SK-N-SH (cell line): ENCODE data around the gene FRMPD4.

Source experiments
- CTCF ChIP-seq: fragments of 200-600 bp; sonication (generic); IDR thresholded peaks from 2 replicates; pipeline ENCODE4 v1.6.1; 2017; ENCODE audit warnings: antibody characterized with exemption, mild to moderate bottlenecking, moderate library complexity
- ELF1 ChIP-seq: IDR thresholded peaks from 2 replicates; pipeline ENCODE4 v1.4.0; 2012
- EP300 ChIP-seq, 2 experiments: IDR thresholded peaks; 2 replicates each; pipeline versions ENCODE4 v1.4.0 to v1.6.1; 2012; ENCODE audit warnings: borderline replicate concordance in 1 of 2, low read depth in 1 of 2, low read length in 1 of 2
- GABPA ChIP-seq: IDR thresholded peaks from 2 replicates; pipeline ENCODE4 v1.4.0; 2012; ENCODE audit warnings: low read depth, mild to moderate bottlenecking
- GATA2 ChIP-seq: sonication (generic); formaldehyde crosslinking; IDR thresholded peaks from 2 replicates; pipeline ENCODE4 v1.5.0; 2020; ENCODE audit warnings: mild to moderate bottlenecking, missing genetic modification reagents
- MAX ChIP-seq: IDR thresholded peaks from 2 replicates; pipeline ENCODE4 v1.4.0; 2012; ENCODE audit warnings: low read depth
- MXI1 ChIP-seq: IDR thresholded peaks from 2 replicates; pipeline ENCODE4 v1.6.1; 2012; ENCODE audit warnings: mild to moderate bottlenecking, low read depth, low read length, improper control_type of control experiment
- NRF1 ChIP-seq: IDR thresholded peaks from 2 replicates; pipeline ENCODE4 v1.6.1; 2012; ENCODE audit warnings: low read depth, mild to moderate bottlenecking, low read length
- PBX3 ChIP-seq: IDR thresholded peaks from 2 replicates; pipeline ENCODE4; 2012
- POLR2AphosphoS5 ChIP-seq: IDR thresholded peaks from 2 replicates; pipeline ENCODE4 v1.6.1; 2012; ENCODE audit warnings: low read depth, low read length
- RCOR1 ChIP-seq: fragments of 150-350 bp; IDR thresholded peaks from 2 replicates; pipeline ENCODE4 v1.6.1; 2017; ENCODE audit warnings: antibody characterized with exemption, low read length
- RFX5 ChIP-seq: IDR thresholded peaks from 2 replicates; pipeline ENCODE4 v1.6.1; 2012; ENCODE audit warnings: mild to moderate bottlenecking, improper control_type of control experiment, low read length
- YY1 ChIP-seq: IDR thresholded peaks from 2 replicates; pipeline ENCODE4 v1.4.0; 2012; ENCODE audit warnings: low read depth, mild to moderate bottlenecking

GRCh38 chrX:12282991-12283390 lies 144.7 kb downstream of the FRMPD4 start:
- no peak for TF ChIP-seq PBX3
- TF ChIP-seq GATA2 (CRISPR knock-in tag), result no peak
- TF ChIP-seq CTCF, result no peak
- no peak for TF ChIP-seq POLR2AphosphoS5
- no peak for TF ChIP-seq RCOR1
- no peak for TF ChIP-seq MAX
- no peak for TF ChIP-seq NRF1
- no peak for TF ChIP-seq YY1
- TF ChIP-seq RFX5, result no peak
- TF ChIP-seq ELF1, result no peak
- no peak for TF ChIP-seq GABPA
- no peak for TF ChIP-seq MXI1
- TF ChIP-seq EP300 (IDR thresholded peaks at IDR 0.05; ENCODE audit: borderline replicate concordance in 1 of 2, low read depth in 1 of 2, low read length in 1 of 2), result no peak
